Stimulated activated CD8-positive, alpha-beta memory T cell treated with anti-CD3 and anti-CD28 coated beads, Interleukin-15, amount 100 ng/mL, for 48 hours (primary cell): Measurements from ENCODE around the gene PPP1R16B.
"Not testable (repeated sequence)": the region's sequence is repeated elsewhere in the genome, so short reads cannot be mapped to it uniquely, and the experiment has no call there.

Experiments used
- DNase-seq, 2 donors: peaks; one replicate each; pipeline ENCODE4 v3.0.0-alpha.2; 2020; ENCODE audit warnings: low read depth in 2 of 2

Gene PPP1R16B

DNA sequence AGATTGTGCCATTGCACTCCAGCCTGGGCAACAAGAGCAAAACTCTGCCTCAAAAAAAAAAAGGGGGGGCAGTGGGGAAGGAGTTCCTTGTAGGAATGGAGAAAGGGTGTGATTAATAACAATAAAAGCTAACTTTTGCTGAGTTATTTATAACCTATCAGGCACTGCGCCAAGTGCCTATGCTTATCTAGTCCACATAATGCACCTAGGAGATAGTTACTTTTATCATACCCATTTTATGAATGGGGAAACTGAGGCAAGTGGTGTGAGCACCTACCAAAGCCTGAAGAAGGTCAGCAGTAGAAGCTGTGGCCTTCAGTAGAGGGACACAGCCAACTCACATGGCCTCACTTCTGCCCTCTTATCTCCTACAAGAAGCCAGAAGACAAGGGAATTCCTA lies 13.6 kb upstream of the PPP1R16B start:
- no peak for DNase-seq

GRCh38 chr20:38794057-38794456 lies 11.4 kb upstream of the PPP1R16B start:
- DNase-seq: not testable (repeated sequence)

- no peak for DNase-seq
Measured at GRCh38 chr20:38798266-38798665, 7.2 kb upstream of the PPP1R16B start.

DNA sequence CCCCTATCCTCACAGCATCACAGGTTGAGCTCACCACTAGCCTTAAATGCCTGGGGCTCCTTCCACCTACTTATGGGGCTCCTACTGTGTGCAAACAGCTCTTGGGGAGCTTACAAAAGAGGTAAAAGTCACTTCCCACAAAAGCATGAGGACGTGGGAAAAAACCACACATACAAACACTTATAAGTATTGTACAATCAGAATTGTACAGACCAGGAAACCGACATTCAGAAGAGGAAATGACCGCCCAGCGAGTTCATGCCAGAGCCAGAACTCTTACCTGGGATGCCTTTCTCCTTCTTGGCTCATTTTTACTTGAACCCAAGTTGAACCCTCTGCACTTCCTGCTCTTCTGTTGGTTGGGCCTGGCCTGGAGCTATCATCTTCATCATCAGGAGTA lies 6.3 kb upstream of the PPP1R16B start:
- no peak for DNase-seq

DNA sequence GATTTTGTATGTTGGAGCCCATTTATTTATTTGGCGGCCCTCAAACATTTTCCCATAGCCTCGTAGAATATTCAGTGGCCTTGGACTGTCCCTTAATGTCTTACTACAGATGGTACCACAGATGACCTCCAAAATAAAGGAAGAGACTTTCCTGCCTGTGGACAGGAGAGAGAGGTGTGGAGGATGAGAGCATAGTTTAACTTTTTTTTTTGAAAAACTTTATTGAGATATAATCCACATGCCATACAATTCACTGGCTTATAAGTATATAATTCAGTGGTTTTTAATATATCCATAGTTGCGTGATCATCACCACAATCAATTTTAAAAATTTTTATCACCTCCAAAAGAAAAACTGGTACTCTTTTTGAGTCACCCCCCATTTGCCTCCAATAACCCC lies 4.6 kb upstream of the PPP1R16B start:
- DNase-seq: no peak

- no peak for DNase-seq
Measured at GRCh38 chr20:38804221-38804620, 1.3 kb upstream of the PPP1R16B start.

GRCh38 chr20:38804682-38805501 lies 605 bp upstream of the PPP1R16B start:
- peak; percentile 71 to 74 for DNase-seq

DNA sequence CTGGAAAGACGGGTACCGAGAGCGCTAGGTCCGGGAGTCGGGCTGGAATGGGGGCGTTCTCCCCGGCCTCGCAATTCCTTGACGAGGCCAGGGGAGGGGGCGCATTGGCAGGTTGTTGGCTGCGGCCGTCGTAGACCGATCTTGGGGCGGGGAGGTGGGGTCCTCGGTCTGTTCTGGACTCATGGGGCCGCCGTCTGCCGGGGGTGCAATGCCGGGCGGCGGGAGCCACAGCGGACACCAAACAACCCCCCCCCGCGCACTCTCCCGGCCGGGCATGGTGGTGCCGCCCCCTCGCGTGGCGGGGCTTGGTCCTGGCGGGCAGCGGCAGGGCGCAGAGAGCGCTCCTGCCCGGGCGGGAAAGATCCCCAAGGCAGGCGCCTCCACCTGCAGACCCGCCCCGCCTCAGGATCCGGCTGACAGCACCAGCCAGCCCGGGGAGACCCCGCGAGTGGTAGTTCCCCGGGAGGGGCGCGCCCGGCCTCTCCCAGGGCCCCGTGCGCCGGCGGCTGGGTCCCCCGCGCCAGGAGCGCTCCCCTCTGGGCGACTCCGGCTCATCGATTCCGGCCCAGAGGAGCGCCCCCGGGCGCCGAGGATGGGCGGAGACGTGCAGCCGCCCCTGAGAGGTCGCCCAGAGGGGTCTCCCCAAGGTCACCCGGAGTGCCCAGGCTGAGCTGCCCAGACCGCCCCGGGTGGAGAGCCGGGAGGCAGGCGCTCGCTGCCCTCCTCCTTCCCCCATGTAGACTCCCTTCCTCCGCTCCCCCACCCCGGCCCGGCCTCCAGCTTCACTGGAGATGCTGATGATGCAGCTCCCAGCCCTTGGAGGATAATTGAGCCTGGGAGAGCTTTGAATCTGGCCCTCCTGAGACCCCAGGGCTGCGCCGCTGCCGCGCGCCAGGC lies 709 bp downstream of the PPP1R16B start:
- DNase-seq: peak in 1 of 2 donors; percentile 23

GRCh38 chr20:38806855-38807655 lies 1.6 kb downstream of the PPP1R16B start:
- peak in 1 of 2 donors; percentile 34 for DNase-seq

GRCh38 chr20:38809942-38810341 lies 4.4 kb downstream of the PPP1R16B start:
- DNase-seq: no peak

GRCh38 chr20:38810926-38811630 lies 5.6 kb downstream of the PPP1R16B start:
- DNase-seq: no peak

GRCh38 chr20:38811769-38812168 lies 6.3 kb downstream of the PPP1R16B start:
- DNase-seq: no peak

DNA sequence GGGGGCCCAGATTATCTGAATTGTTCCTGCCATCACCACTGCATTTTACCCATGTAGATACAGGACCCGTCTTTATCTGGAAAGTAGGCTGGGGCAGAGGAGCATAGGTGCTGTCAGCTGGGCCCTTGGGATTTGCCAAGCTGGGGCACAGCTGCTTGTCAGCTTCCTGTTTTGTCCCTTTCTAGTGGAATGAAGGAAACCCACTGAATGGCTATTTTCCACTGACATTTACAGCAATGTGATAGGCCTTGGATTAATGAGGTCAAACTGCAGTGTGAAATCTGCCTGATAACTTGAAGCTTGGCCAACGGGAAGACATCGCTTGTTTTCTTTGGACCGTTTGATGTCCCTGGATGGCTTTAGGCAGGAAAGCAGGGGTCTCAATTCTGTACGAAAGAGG lies 6.7 kb downstream of the PPP1R16B start:
- DNase-seq: no peak

GRCh38 chr20:38812709-38813573 lies 7.4 kb downstream of the PPP1R16B start:
- no peak for DNase-seq

GRCh38 chr20:38813574-38813962 lies 8.1 kb downstream of the PPP1R16B start:
- DNase-seq: not testable (repeated sequence)

DNA sequence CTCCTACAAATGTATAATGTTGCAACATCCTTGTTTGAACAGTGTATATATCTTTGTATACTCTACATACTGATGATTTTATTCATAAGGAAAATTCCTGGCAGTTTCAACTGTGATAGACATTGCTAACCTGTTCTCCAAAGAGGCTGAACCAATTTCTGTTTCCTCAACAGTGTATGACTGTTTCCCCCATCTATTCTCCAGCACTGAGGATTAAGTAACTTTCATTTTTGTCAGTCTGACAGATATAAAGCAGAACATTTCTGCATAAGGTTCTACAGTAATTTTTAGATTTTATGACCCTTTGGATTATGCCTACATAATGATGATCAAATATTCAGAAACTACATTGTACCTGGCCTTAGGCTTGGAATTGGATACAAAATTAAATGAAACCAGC lies 9.9 kb downstream of the PPP1R16B start:
- no peak for DNase-seq

DNA sequence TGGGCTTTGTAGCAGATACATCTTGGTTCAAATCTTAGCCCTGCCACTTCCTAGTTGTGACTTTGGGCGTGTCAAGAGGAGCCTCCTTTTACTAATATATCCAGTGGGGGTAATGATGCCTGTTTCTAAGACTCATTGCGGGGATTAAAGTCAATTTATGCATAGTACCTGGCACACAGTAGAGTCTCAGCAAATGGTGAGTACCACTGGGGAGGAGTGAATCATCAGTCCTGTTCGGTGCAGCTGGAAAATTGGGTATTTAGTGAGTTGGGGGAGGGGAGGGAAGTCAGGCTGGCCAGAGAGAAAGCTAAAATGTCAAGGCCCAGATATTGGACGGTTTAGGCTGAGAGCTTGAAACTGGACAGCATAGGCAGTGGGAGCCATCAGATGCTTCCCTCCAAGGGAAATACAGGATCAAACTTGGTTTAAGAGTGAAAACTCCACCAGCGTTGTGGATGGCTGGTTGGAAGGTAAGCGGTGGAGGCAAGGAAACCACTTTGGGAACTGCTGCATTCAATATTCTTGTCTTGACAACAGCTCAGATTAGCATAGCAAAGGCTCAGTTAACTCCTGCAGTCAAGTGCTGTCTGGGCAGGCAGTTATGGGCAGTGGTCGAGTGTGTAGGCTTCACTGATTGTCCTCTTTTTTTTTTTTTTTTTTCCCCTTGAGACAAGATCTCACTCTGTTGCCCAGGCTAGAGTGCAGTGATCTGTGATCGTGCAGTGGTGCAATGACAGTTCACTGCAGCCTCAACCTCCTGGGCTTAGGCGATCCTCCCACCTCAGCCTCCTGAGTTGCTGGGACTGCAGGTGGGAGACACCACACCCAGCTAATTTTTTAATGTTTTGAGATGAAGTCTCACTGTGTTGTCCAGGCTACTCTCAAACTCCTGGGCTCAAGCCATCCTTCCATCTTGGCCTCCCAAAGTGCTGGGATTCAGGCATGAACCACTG lies 12.9 kb downstream of the PPP1R16B start:
- no peak for DNase-seq

- DNase-seq: no peak
Measured at GRCh38 chr20:38825571-38825900, 20.0 kb downstream of the PPP1R16B start.

DNA sequence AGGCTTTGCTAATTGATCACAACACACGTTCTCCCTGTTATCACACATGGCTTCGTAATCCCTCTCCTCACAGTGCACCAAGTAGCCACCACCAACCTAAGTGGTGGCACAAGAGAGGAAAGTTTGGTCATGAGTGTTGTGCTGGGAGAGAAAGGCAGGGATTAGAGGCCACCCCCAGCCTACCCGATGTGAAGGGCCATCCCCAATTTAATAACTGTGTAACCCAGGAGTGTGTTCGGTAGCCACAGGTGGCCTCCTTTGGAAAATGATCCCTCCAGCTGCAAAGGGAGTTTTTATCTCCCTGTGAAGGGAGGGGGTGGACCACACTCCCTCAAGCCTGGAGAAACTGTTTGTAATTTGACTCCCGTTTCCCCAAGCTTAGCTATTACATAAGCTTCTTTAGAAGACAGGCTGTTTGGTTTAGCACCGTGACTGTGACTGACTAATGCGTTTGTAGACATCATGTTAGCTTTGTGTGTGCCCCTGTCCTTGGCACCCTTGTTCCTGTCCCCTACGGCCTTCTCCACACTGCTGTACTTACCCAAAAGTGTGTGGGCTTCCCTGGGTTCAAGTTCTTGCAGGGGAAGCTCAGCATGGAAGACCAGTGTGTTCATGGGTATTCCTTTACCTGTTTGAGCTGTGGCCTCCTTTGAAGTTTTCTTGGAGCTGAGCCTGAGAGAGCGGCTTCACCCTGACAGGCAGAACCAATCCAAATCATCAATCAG lies 20.6 kb downstream of the PPP1R16B start:
- DNase-seq: no peak
